C4-2B (cell line): ENCODE results near the gene AQP9.

Experiments used
- H3K27ac ChIP-seq: fragments of 450-650 bp; 2 replicates; pipeline ENCODE4 v1.5.1; 2017
- ZFX ChIP-seq: fragments of 450-650 bp; IDR thresholded peaks from 2 replicates; pipeline ENCODE4 v1.6.1; 2017
- TF ChIP-seq, protein P1 (sequence below): fragments of 450-650 bp; conservative IDR thresholded peaks from 2 replicates; pipeline ENCODE4 v1.5.1; 2017; ENCODE audit warnings: mild to moderate bottlenecking

The AQP9 gene

GRCh38 chr15:58217460-58217859 lies 79.3 kb downstream of the AQP9 start:
- TF ChIP-seq, protein P1, sequence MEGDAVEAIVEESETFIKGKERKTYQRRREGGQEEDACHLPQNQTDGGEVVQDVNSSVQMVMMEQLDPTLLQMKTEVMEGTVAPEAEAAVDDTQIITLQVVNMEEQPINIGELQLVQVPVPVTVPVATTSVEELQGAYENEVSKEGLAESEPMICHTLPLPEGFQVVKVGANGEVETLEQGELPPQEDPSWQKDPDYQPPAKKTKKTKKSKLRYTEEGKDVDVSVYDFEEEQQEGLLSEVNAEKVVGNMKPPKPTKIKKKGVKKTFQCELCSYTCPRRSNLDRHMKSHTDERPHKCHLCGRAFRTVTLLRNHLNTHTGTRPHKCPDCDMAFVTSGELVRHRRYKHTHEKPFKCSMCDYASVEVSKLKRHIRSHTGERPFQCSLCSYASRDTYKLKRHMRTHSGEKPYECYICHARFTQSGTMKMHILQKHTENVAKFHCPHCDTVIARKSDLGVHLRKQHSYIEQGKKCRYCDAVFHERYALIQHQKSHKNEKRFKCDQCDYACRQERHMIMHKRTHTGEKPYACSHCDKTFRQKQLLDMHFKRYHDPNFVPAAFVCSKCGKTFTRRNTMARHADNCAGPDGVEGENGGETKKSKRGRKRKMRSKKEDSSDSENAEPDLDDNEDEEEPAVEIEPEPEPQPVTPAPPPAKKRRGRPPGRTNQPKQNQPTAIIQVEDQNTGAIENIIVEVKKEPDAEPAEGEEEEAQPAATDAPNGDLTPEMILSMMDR: peak; percentile 21; the same call in 1 of the 2 replicates
- TF ChIP-seq ZFX: no peak
- no peak overlapping the region for H3K27ac ChIP-seq

DNA sequence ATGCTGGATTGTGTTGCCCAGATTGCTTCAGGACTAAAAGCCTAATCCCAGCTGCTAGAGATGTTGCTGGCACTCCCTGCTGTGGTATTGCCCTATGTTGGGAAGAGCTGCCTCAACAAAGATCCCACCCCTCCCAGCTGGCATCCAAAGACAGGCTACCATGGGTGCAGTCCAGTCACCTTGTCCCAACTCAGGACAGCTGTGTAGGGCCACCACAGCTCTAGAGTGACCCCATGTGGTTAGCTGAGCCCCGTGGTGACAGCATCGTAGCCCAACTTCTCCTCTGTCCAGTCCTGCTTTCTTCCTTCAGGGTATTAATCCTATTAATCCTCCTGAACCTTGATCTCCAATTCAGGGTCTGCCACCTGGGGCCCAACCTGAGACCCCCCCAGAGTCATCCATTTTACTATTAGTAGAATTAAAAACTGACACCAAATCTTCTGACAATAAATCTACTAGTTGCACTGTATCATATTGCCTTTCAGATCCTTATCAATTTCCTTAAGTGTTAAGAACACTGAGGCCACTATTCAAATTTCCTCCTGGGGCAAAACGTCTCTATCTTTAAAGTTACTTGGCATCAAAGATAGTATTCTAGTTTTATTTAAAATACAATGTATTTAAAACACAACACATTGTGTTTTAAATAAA lies 83.5 kb downstream of the AQP9 start:
- TF ChIP-seq, protein P1: peak; percentile 81
- no peak for TF ChIP-seq ZFX
- H3K27ac ChIP-seq: no peak overlapping the region

DNA sequence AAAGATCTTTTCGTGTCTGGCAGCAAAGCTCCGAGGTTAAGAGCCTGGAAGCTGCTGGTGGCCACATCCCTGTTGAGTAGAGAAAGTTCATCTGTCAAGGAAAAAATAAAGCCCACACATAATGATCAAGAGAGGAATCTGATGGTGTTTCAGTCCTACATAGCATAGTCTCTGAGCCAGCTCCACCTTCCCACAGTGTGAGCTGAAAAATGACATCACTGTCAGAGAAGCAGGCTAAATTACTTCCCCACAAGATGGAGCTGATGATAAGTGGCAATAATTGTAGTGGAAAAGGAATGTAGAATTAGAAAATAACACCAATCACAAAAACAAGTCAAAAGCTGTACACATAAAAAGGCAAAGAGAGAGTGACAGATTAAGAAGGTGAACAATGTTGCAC lies 84.5 kb downstream of the AQP9 start:
- no peak overlapping the region for H3K27ac ChIP-seq
- TF ChIP-seq, protein P1: no peak
- TF ChIP-seq ZFX: no peak

GRCh38 chr15:58223432-58223831 lies 85.3 kb downstream of the AQP9 start:
- H3K27ac ChIP-seq: no peak overlapping the region
- no peak for TF ChIP-seq ZFX
- TF ChIP-seq, protein P1: no peak

- H3K27ac ChIP-seq: no peak overlapping the region
- TF ChIP-seq, protein P1: no peak
- no peak for TF ChIP-seq ZFX
Observed at GRCh38 chr15:58224068-58224467, 85.9 kb downstream of the AQP9 start.

DNA sequence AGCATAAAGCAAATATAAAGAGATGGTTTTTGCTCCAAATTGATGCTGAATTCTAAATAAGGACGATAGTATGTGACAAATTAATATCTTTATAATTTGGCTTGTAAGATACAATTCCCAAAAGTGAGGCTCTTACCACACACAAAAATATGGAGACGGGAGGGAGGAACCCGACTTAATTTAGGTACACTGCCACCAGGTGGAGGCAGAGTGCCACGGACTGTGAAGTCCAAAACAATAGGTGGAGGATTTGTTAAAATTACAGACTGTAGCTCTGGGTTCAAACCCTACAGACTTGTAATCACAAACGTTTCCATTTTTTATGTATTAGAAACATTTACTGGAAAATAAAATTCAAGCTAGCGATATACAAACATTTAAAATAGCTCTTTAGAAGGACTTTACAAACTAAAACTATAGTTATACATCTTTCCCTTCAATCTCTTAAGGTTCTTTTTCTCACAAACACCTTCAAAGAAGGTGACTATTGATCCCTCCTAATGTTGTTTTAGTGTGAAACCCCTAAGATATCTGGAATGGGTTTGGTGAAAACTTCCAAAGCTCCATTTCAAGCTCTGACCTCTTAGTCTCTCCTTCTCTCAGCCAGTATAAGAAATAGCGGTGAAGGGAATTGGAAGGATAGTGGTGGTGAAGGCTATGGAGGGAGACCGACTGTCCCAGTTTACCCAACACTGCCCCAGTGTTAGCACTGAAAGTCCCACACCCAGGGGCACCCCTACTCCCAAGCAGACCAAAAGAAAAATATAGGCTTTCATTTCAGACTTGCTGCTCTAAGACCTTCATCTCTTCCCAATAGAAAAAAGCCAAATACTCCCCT lies 89.7 kb downstream of the AQP9 start:
- H3K27ac ChIP-seq: no peak overlapping the region
- TF ChIP-seq ZFX: no peak
- TF ChIP-seq, protein P1: peak; percentile 96

- TF ChIP-seq, protein P1: no peak
- no peak for TF ChIP-seq ZFX
- H3K27ac ChIP-seq: no peak overlapping the region
Observed at GRCh38 chr15:58228718-58229117, 90.5 kb downstream of the AQP9 start.
